Suprapubic skin (tissue), 3 donors: ENCODE results near the gene CLEC4F.

Experiments used
- CTCF ChIP-seq, 2 donors: fragments of 200-600 bp in 1 of 2; fragments of 450-650 bp in 1 of 2; sonication (generic) in 1 of 2; IDR thresholded peaks; one replicate each; pipeline ENCODE4 v1.5.1; 2016 to 2019; ENCODE audit warnings: antibody characterized with exemption in 2 of 2, mild to moderate bottlenecking in 1 of 2, moderate library complexity in 1 of 2
- POLR2A ChIP-seq, 2 donors: fragments of 450-650 bp; IDR thresholded peaks; one replicate each; pipeline ENCODE4 v1.6.1; 2017; ENCODE audit warnings: antibody characterized with exemption in 2 of 2, mild to moderate bottlenecking in 2 of 2, moderate library complexity in 2 of 2

- no peak for TF ChIP-seq CTCF (IDR thresholded peaks at IDR 0.05)
- no peak for TF ChIP-seq POLR2A (IDR thresholded peaks at IDR 0.05)
These were observed 20.7 kb downstream of the CLEC4F start for GRCh38 chr2:70799706-70800105.
